GM12878 (cell line): ENCODE measurements around the gene SPTLC3.

Experiments used
- EZH2 ChIP-seq: IDR thresholded peaks from 2 replicates; pipeline ENCODE4 v1.6.1; 2012; ENCODE audit warnings: low read depth, mild to moderate bottlenecking, control low read depth, inconsistent platforms, low read length, borderline replicate concordance; ENCODE audit not compliant: control insufficient read depth
- KLF5 ChIP-seq: fragments of 450-650 bp; IDR thresholded peaks from 2 replicates; pipeline ENCODE4 v1.6.1; 2014; ENCODE audit warnings: mild to moderate bottlenecking; ENCODE audit not compliant: partially characterized antibody
- TF ChIP-seq, protein P1 (sequence below): IDR thresholded peaks from 2 replicates; pipeline ENCODE4 v1.6.1; 2011; ENCODE audit warnings: low read depth, low read length, improper control_type of control experiment, borderline replicate concordance
- TF ChIP-seq, protein P2 (sequence below), 3 experiments: IDR thresholded peaks in 2 of 3; conservative IDR thresholded peaks in 1 of 3; 2 replicates each; pipeline ENCODE4 v1.5.1; 2011; ENCODE audit warnings: low read depth in 3 of 3, low read length in 3 of 3, mild to moderate bottlenecking in 3 of 3, control low read depth in 2 of 3, moderate library complexity in 2 of 3, inconsistent platforms in 1 of 3, mixed read lengths in 1 of 3; ENCODE audit not compliant: control insufficient read depth in 2 of 3, insufficient read depth in 1 of 3; ENCODE audit errors: extremely low read depth in 1 of 3

DNA sequence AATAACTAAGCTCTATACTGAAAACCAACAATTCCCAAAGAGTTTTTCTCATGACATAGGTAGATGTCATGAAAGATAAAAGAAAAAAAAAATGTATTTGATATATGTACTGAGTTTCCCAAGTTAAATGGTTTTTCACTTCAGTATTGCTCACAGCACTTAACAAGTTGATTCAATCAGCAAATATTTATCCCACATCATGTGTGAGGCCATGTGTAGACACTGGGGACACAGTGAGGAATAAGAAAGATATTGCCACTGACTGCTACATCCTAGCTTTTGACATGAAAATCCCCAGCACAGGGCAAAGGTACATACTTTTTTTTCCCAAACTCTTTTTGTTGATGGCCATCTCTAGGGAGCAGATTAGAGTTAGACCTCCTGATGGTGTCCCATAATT lies 25.3 kb downstream of the SPTLC3 start:
- TF ChIP-seq, protein P1, sequence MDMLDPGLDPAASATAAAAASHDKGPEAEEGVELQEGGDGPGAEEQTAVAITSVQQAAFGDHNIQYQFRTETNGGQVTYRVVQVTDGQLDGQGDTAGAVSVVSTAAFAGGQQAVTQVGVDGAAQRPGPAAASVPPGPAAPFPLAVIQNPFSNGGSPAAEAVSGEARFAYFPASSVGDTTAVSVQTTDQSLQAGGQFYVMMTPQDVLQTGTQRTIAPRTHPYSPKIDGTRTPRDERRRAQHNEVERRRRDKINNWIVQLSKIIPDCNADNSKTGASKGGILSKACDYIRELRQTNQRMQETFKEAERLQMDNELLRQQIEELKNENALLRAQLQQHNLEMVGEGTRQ: no peak
- TF ChIP-seq, protein P2, sequence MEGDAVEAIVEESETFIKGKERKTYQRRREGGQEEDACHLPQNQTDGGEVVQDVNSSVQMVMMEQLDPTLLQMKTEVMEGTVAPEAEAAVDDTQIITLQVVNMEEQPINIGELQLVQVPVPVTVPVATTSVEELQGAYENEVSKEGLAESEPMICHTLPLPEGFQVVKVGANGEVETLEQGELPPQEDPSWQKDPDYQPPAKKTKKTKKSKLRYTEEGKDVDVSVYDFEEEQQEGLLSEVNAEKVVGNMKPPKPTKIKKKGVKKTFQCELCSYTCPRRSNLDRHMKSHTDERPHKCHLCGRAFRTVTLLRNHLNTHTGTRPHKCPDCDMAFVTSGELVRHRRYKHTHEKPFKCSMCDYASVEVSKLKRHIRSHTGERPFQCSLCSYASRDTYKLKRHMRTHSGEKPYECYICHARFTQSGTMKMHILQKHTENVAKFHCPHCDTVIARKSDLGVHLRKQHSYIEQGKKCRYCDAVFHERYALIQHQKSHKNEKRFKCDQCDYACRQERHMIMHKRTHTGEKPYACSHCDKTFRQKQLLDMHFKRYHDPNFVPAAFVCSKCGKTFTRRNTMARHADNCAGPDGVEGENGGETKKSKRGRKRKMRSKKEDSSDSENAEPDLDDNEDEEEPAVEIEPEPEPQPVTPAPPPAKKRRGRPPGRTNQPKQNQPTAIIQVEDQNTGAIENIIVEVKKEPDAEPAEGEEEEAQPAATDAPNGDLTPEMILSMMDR (IDR thresholded peaks at IDR 0.05 in 2 of 3, conservative IDR thresholded peaks at IDR 0.05 in 1 of 3; ENCODE audit: control insufficient read depth in 2 of 3, extremely low read depth in 1 of 3, insufficient read depth in 1 of 3, low read depth in 3 of 3, low read length in 3 of 3): no peak
- TF ChIP-seq EZH2 (no peak), KLF5 (no peak)
